PFSK-1 (cell line): ENCODE measurements around the gene LARP1.

Experiments
- SIN3A ChIP-seq: IDR thresholded peaks from 2 replicates; pipeline ENCODE4 v1.6.1; 2012; ENCODE audit warnings: mild to moderate bottlenecking, low read length, moderate library complexity, borderline replicate concordance; ENCODE audit not compliant: insufficient read depth
- TAF1 ChIP-seq: IDR thresholded peaks from 2 replicates; pipeline ENCODE4 v1.6.1; 2012; ENCODE audit warnings: low read length, control low read depth, borderline replicate concordance; ENCODE audit not compliant: insufficient read depth

DNA sequence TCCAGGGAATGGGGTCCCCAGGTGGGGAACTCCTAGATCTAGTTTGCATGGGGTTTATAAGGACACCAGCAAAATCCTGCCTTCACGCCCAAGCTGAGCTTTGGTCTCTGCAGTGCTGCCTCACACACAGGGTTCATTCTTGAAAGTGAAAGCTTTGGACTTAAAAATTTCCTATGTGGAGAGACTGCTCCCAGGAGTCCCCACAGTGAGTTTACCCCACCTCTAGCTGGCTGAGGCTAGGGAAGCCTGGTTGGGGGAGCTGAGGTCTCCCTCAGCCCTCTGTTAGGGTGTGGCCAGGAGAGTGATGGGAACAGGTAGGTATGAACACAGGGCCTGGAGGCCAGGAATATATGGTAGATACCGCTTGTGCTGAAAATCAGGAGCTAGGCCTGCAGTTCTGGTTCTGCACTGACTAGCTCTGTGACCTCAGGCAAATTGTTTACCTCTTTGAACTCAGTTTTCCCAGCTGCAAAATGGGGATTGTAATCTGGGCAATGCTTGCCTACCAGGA lies 41.5 kb upstream of the LARP1 start:
- TF ChIP-seq SIN3A (no peak), TAF1 (no peak)
